HL-60/S4 treated with retinoic acid at 250 ng/mL for 4 days and 3 days (cell line): ENCODE data around the gene IFNGR2.
"Not testable (repeated sequence)": the region's sequence is repeated elsewhere in the genome, so short reads cannot be mapped to it uniquely, and the experiment has no call there.

ENCODE experiments used
- in situ Hi-C: fragments of 300-500 bp; cut with MboI; formaldehyde crosslinking; loops from 2 replicates; pipeline ENCODE4 v1.7.0; 2022; ENCODE audit warnings: low sequenced_read_pairs

IFNGR2 gene

DNA sequence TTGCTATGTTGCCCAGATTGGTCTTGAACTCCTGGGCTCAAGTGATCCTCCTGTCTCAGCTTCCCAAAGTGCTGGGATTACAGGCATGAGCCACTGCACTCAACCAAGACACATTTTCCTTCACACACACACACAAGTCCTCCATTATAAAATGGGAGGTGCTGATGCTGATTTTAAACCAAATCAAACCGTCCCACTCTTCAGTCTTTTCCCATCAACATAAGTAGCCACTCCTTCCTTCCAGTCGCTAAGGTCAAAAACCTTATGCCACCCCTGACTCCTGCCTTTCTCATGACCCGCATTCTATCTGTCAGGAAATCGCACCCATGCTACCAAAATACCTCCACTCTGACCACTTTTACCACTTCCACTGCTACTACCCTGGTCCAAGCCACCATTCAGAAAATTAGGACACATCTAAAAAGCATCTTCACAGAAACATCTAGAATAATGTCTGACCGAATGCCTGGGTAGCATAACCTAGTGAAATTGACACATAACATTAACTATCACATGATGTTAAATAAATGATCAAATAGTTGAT, 28.0 kb upstream of the IFNGR2 start:
- in situ Hi-C loops: no loop called here

DNA sequence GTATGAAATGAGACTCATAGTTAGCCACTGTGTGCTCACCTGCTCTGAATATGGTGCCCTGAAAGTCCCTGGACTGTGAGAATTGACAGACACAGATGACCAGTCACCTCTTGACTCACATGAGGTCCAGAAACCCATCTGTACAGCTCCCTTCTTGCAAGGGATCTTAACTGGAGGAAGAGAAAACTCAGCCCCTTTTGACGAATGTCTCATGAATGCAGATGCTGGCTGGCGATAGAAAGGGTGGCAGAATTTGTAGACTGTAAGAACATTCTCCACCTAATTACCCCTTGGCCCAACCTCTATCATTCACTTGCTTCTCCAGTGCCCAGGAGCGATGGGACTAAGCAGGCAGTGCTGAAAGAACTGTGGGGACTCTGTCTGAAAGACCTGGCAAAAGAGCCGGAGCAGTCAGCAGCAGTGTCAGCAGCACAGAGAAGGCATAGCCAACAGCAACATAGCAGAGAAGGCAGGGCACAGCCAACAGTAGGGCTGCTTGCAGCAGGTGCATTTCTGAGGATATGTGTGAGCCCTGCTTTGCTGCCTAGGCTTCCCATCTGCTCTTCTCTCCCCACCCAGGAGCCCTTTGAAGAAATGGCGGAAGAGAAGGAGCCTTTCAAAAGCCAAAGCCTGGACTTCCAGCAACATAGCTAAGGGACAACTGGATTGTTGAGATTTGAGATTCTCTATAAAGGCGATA, 25.8 kb upstream of the IFNGR2 start:
- in situ Hi-C loops: no loop called here

DNA sequence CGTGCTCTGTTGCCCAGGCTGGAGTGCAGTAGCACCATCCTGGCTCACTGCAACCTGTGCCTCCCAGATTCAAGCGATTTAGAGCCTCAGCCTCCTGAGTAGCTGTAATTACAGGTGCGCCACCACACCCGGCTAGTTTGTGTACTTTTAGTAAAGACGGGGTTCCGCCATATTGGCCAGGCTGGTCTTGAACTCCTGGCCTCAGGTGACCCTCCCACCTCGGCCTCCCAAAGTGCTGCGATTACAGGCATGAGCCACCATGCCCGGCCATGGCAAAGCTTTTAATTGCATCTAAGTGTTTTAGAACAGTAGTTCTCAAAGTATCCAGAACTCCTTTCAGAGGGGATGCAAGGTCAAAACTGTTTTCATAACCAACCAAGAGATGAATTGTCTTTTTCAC, 25.1 kb upstream of the IFNGR2 start:
- in situ Hi-C loops: no loop called here

DNA sequence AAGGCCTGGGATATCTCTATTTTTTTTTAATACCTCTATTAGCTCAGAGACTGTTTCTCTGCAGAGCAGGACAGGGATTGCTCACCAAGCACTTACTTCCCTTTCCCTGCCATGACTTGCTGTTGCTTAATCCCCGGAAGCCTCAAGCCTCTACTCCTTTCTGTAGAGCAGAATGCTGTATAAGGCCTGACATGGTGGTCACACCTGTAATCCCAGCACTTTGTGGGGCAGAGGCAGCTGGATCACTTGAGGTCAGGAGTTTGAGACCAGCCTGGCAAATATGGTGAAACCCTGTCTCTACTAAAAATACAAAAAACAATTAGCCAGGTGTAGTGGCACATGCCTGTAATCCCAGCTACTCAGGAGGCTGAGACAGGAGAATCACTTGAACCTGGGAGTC, 23.3 kb upstream of the IFNGR2 start:
- in situ Hi-C loops: not testable (repeated sequence)

DNA sequence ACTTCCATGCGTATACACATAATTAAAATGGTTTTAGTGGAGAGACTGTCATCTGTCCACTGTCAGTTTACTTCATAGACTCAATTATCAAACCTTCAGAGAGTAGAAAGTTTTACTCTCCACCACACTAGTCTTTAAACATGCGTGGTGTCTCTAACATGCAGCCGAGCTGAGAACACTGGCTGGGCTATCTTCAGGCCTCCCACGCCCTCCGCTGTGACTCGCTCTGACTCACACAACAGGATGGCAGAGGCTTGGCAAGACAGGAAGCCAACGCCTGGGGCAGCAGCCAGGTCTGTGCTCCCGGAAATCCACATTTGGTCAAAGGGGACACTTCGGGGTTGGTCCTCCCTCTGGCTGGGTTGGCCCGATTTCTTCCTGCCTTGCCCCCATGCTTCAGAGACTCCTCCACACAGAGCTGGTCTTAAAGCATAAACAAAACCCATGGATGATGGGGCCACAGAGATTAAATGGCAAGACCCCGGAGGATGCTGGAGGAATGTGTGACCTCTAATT, 22.7 kb upstream of the IFNGR2 start:
- in situ Hi-C loops: no loop called here

GRCh38 chr21:33381381-33381780, 21.8 kb upstream of the IFNGR2 start:
- in situ Hi-C loops: not testable (repeated sequence)

- in situ Hi-C loops: no loop called here
Observed at GRCh38 chr21:33383056-33383888, 19.9 kb upstream of the IFNGR2 start.

GRCh38 chr21:33384841-33385331, 18.3 kb upstream of the IFNGR2 start:
- in situ Hi-C loops: no loop called here

DNA sequence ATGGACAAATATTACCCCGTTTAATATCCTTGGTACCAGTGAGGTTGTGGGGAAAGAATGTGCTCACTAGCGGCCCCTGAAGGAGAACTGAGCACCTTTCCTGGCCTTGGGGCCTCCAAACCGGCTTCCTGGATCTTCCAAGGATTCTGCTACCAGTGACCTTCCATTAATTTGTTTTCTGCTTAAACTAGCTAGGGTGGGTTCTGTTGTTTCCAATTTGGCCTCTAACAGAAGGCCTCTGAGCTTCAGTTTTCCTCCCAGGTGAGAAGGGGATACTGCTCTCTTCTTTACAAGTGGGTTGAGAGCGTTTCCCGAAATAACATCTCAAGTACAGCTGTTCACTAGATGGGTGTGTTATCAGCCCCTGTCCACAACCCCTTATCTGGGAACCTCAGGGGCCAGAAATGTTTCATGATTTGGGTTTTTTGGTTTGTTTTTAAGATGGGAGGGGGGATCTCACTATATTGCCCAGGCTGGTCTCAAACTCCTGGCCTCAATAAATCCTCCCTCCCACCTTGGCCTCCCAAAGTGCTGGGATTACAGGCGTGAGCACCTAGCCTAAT, 16.9 kb upstream of the IFNGR2 start:
- in situ Hi-C loops: no loop called here

DNA sequence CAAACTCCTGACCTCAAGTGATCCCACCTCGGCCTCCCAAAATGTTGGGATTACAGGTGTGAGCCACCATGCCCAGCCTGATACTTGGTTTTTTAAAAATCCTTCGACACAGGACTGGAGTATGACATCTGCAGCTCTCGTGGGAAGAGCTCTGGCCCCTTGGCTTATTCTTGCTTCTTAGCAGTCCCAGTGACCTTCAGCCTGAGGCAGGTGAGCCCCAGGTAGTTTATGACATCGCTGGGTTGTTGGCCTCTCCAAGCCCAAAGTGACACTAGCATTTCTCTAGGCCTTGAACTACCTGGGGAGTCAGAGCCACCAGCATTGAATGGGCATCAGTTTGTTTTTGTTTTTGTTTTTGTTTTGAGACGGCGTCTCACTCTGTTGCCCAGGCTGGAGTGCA, 15.9 kb upstream of the IFNGR2 start:
- in situ Hi-C loops: no loop called here

- in situ Hi-C loops: no loop called here
Observed at GRCh38 chr21:33388188-33388587, 15.0 kb upstream of the IFNGR2 start.

DNA sequence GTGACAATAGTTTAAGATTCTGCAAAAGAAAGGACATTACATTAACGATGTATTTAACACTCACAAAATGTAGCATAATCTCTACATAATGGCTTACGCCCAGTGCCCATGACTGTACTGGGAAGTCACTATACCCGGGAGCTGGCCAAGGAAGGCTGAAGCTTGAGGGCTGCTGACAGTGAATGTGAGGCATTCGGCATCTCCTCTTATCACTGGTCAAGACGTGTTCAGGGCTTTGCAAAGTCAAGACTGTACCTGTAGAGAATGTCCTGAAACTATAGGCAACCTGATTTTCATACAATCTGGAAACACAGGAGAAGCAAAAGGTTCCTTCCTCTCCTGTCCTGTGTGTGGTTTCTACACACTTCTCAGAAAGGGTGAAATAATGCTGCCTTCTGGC, 12.7 kb upstream of the IFNGR2 start:
- in situ Hi-C loops: no loop called here

DNA sequence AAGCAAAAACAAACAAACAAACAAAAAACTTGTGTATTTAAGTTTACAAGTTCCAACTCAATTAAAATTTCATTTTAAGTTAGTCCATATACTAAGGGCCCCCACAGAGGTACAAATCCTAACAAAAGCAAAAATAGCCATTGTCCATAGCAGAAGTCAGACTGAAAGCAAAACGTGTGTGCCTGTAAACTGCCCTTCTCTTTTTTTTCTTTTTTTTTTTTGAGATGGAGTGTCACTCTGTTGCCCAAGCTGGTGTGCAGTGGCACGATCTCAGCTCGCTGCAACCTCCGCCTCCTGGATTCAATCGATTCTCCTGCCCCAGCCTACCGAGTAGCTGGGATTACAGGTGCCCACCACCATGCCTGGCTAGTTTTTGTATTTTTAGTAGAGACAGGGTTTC, 11.6 kb upstream of the IFNGR2 start:
- in situ Hi-C loops: no loop called here

- in situ Hi-C loops: no loop called here
Observed at GRCh38 chr21:33392284-33392985, 10.8 kb upstream of the IFNGR2 start.

DNA sequence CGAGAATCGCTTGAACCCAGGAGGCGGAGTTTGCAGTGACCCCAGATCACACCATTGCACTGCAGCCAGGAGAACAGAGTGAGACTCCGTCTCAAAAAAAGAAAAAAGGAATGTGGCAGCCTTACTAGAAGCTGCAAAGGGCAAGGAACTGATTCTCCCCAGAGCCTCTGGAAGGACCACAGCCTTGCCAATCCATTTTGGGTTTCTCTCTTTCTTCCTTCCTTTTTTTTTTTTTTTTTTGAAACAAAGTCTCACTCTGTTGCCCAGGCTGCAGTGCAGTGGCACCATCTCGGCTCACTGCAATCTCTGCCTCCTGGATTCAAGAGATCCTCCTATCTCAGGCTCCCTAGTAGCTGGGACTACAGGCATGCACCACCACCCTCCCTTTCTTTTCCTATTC, 9.9 kb upstream of the IFNGR2 start:
- in situ Hi-C loops: no loop called here

- in situ Hi-C loops: no loop called here
Observed at GRCh38 chr21:33394260-33394659, 9.0 kb upstream of the IFNGR2 start.

GRCh38 chr21:33395891-33396331, 7.3 kb upstream of the IFNGR2 start:
- in situ Hi-C loops: no loop called here

DNA sequence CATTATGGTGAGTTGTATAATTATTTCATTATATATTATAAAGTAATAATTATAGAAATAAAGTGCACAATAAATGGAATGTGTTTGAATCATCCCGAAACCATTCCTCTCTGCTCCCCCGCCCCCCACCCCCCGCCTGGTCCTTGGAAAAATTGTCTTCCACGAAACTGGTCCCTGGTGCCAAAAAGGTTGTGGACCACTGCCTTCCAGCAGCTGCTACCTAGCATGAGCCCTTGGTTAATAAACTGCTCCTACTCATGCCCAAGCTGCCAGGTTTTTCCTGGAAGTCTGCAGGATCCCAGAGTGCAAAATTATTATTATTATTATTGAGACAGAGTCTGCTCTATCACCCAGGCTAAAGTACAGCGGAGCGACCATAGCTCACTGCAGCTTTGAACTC, 6.8 kb upstream of the IFNGR2 start:
- in situ Hi-C loops: no loop called here

- in situ Hi-C loops: no loop called here
Observed at GRCh38 chr21:33396951-33397350, 6.3 kb upstream of the IFNGR2 start.

- in situ Hi-C loops: no loop called here
Observed at GRCh38 chr21:33397717-33398116, 5.5 kb upstream of the IFNGR2 start.

GRCh38 chr21:33398361-33398760, 4.9 kb upstream of the IFNGR2 start:
- in situ Hi-C loops: no loop called here
